Ishikawa (cell line): ENCODE data around the gene PTCH1.
A peak's percentile ranks its signal among the peaks of the same experiment; 100 is the strongest.

Source experiments
- CEBPB ChIP-seq: IDR thresholded peaks from 2 replicates; pipeline ENCODE4 v1.6.1; 2012
- CREB1 ChIP-seq: IDR thresholded peaks from 2 replicates; pipeline ENCODE4 v1.6.1; 2012; ENCODE audit warnings: low read depth
- EGR1 ChIP-seq: IDR thresholded peaks from 2 replicates; pipeline ENCODE4 v1.6.1; 2012
- EP300 ChIP-seq: IDR thresholded peaks from 2 replicates; pipeline ENCODE4 v1.6.1; 2012; ENCODE audit warnings: borderline replicate concordance
- FOXM1 ChIP-seq: IDR thresholded peaks from 2 replicates; pipeline ENCODE4 v1.6.1; 2012; ENCODE audit warnings: low read depth, borderline replicate concordance
- NFIC ChIP-seq: IDR thresholded peaks from 2 replicates; pipeline ENCODE4 v1.6.1; 2012
- RAD21 ChIP-seq: IDR thresholded peaks from 2 replicates; pipeline ENCODE4 v1.6.1; 2012; ENCODE audit warnings: low read depth
- TAF1 ChIP-seq: IDR thresholded peaks from 2 replicates; pipeline ENCODE4 v1.6.1; 2012; ENCODE audit warnings: low read depth, mild to moderate bottlenecking
- TCF12 ChIP-seq: IDR thresholded peaks from 2 replicates; pipeline ENCODE4 v1.6.1; 2012; ENCODE audit warnings: low read depth
- TEAD4 ChIP-seq: IDR thresholded peaks from 2 replicates; pipeline ENCODE4 v1.6.1; 2012
- USF1 ChIP-seq: IDR thresholded peaks from 2 replicates; pipeline ENCODE4 v1.6.1; 2012
- YY1 ChIP-seq: IDR thresholded peaks from 2 replicates; pipeline ENCODE4 v1.6.1; 2012; ENCODE audit warnings: low read depth
- ZBTB7A ChIP-seq: IDR thresholded peaks from 2 replicates; pipeline ENCODE4 v1.6.1; 2012; ENCODE audit warnings: low read depth
- TF ChIP-seq, protein P1 (sequence below): IDR thresholded peaks from 2 replicates; pipeline ENCODE4 v1.6.1; 2012
- TF ChIP-seq, protein P2 (sequence below): IDR thresholded peaks from 2 replicates; pipeline ENCODE4 v1.6.1; 2012; ENCODE audit warnings: low read depth, mild to moderate bottlenecking

Gene PTCH1

GRCh38 chr9:95502248-95502647, 14.5 kb downstream of the PTCH1 start:
- TF ChIP-seq RAD21 (no peak), FOXM1 (no peak), TAF1 (no peak), YY1 (no peak), ZBTB7A (no peak), CREB1 (no peak), USF1 (no peak), NFIC (no peak), CEBPB (no peak), EP300 (no peak), TEAD4 (no peak), EGR1 (no peak), TCF12 (no peak)
- TF ChIP-seq, protein P1, sequence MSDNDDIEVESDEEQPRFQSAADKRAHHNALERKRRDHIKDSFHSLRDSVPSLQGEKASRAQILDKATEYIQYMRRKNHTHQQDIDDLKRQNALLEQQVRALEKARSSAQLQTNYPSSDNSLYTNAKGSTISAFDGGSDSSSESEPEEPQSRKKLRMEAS = no peak
- TF ChIP-seq, protein P2, sequence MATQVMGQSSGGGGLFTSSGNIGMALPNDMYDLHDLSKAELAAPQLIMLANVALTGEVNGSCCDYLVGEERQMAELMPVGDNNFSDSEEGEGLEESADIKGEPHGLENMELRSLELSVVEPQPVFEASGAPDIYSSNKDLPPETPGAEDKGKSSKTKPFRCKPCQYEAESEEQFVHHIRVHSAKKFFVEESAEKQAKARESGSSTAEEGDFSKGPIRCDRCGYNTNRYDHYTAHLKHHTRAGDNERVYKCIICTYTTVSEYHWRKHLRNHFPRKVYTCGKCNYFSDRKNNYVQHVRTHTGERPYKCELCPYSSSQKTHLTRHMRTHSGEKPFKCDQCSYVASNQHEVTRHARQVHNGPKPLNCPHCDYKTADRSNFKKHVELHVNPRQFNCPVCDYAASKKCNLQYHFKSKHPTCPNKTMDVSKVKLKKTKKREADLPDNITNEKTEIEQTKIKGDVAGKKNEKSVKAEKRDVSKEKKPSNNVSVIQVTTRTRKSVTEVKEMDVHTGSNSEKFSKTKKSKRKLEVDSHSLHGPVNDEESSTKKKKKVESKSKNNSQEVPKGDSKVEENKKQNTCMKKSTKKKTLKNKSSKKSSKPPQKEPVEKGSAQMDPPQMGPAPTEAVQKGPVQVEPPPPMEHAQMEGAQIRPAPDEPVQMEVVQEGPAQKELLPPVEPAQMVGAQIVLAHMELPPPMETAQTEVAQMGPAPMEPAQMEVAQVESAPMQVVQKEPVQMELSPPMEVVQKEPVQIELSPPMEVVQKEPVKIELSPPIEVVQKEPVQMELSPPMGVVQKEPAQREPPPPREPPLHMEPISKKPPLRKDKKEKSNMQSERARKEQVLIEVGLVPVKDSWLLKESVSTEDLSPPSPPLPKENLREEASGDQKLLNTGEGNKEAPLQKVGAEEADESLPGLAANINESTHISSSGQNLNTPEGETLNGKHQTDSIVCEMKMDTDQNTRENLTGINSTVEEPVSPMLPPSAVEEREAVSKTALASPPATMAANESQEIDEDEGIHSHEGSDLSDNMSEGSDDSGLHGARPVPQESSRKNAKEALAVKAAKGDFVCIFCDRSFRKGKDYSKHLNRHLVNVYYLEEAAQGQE = no peak

- TF ChIP-seq, protein P2 = peak; percentile 55
- no peak for TF ChIP-seq CEBPB
Observed at GRCh38 chr9:95499847-95500246, 16.9 kb downstream of the PTCH1 start.

- TF ChIP-seq ZBTB7A = no peak
- no peak for TF ChIP-seq TCF12
- TF ChIP-seq, protein P1 = no peak
- no peak for TF ChIP-seq RAD21
- TF ChIP-seq, protein P2 = no peak
- no peak for TF ChIP-seq TAF1
- no peak for TF ChIP-seq TEAD4
- no peak for TF ChIP-seq EP300
- no peak for TF ChIP-seq FOXM1
- TF ChIP-seq EGR1 = no peak
- no peak for TF ChIP-seq NFIC
- TF ChIP-seq CREB1 = no peak
Observed at GRCh38 chr9:95499046-95499676, 17.6 kb downstream of the PTCH1 start.

- no peak for TF ChIP-seq CREB1
Observed at GRCh38 chr9:95498641-95499040, 18.1 kb downstream of the PTCH1 start.

DNA sequence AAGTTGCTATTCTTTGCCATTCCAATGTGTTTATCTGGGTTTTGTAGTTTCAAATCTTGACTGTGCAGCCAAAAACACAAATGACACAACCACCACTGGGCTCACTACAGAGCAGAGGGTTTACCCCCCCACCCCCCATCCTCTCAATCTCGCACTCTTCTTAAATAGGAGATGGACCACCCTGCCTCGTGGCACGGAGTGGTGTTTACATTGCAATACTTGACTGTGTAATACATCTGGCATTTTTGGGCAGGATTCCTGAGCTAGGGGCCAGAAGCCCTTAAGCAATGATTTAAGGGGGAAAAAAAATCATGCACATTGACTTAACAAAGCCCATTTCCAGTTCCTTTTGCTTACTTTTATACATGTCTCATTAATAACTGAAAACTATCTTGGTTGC, 19.0 kb downstream of the PTCH1 start:
- TF ChIP-seq EGR1 = no peak
- TF ChIP-seq EP300 = no peak
- TF ChIP-seq NFIC = no peak
- TF ChIP-seq FOXM1 = no peak
- no peak for TF ChIP-seq RAD21
- TF ChIP-seq TAF1 = no peak
- no peak for TF ChIP-seq TCF12
- no peak for TF ChIP-seq CREB1
- TF ChIP-seq ZBTB7A = no peak
- TF ChIP-seq YY1 = no peak
- TF ChIP-seq, protein P1 = no peak
- TF ChIP-seq, protein P2 = no peak
- no peak for TF ChIP-seq CEBPB
- TF ChIP-seq USF1 = no peak
- TF ChIP-seq TEAD4 = no peak
